Smooth muscle cell of the pulmonary artery (primary cell): ENCODE data around the gene RAB2B. TPM values are rescaled to one million over a fixed set of nuclear protein-coding genes. Genes with fewer than 3 reads are reported as not detected.

Source experiments
- total RNA-seq: library from RNA; depleted of rRNA; stranded (reverse); fragments of >200 nt; gene quantifications from 2 replicates; pipeline ENCODE4 v1.2.3, GENCODE V29; 2014

RAB2B gene
- 39.1 and 40.9 TPM in 2 replicates for total RNA-seq

GRCh38 chr14:21476925-21477681 lies at the start of gene RAB2B, which contains the start of gene TOX4:
TSS of gene RAB2B (minus strand) at chr14:21476959. CDS start at chr14:21476872, 87 bp downstream.
TSS of gene TOX4 (plus strand) at chr14:21477195. CDS start at chr14:21477279, 84 bp downstream.

GRCh38 chr14:21525962-21526671 lies 49.4 kb upstream of the RAB2B start, which contains the start of gene SALL2:
TSS of gene SALL2 (minus strand) at chr14:21526346. CDS start at chr14:21526127, 219 bp downstream.

GRCh38 chr14:21510735-21511657 lies 34.2 kb upstream of the RAB2B start, which contains the start of gene METTL3:
TSS of gene METTL3 (minus strand) at chr14:21511340. CDS start at chr14:21511223, 117 bp downstream.

GRCh38 chr14:21455912-21456667 lies 20.7 kb downstream of the RAB2B start, which contains the start of gene CHD8:
TSS of gene CHD8 (minus strand) at chr14:21456123. CDS start at chr14:21431643, 24,480 bp downstream.

Other genes with a start within 250 kb of the RAB2B start
- gene HNRNPC, start 207.5 kb downstream of the RAB2B start, total RNA-seq: 493 and 531 TPM in 2 replicates
- not detected in 2 replicates for gene RPGRIP1, start 196.9 kb downstream of the RAB2B start, total RNA-seq
- 65.9 and 68.3 TPM in 2 replicates for gene SUPT16H, start 92.9 kb downstream of the RAB2B start, total RNA-seq
- gene CHD8, start 20.8 kb downstream of the RAB2B start, total RNA-seq: 62.2 and 69.1 TPM in 2 replicates
- gene TOX4, start 236 bp upstream of the RAB2B start, total RNA-seq: 48.3 and 50.6 TPM in 2 replicates
- 43.2 and 44.6 TPM in 2 replicates for gene METTL3, start 34.4 kb upstream of the RAB2B start, total RNA-seq
- gene SALL2, start 49.4 kb upstream of the RAB2B start, total RNA-seq: 5.0 and 6.0 TPM in 2 replicates
- not detected in 2 replicates for gene OR10G3, start 103.1 kb upstream of the RAB2B start, total RNA-seq
- not detected in 2 replicates for gene OR10G2, start 158.0 kb upstream of the RAB2B start, total RNA-seq
- not detected in 2 replicates for gene OR4E2, start 176.9 kb upstream of the RAB2B start, total RNA-seq
- gene OR4E1, start 196.9 kb upstream of the RAB2B start, total RNA-seq: not detected in 2 replicates